ENCODE data around the gene GRIK4.

Gene GRIK4

GRCh38 chr11:120883404-120884080, 372.0 kb downstream of the GRIK4 start:
- no peaks in the 10 kb centered on the region for H3K4me1 ChIP-seq (ENCODE audit: insufficient read depth, low read length, severe bottlenecking)
- no peak overlapping the region for H3K27ac ChIP-seq (ENCODE audit: low read depth, low read length, poor library complexity, severe bottlenecking)
- no peak overlapping the region for H2AFZ ChIP-seq (ENCODE audit: low read length)
- TF ChIP-seq, protein P1, sequence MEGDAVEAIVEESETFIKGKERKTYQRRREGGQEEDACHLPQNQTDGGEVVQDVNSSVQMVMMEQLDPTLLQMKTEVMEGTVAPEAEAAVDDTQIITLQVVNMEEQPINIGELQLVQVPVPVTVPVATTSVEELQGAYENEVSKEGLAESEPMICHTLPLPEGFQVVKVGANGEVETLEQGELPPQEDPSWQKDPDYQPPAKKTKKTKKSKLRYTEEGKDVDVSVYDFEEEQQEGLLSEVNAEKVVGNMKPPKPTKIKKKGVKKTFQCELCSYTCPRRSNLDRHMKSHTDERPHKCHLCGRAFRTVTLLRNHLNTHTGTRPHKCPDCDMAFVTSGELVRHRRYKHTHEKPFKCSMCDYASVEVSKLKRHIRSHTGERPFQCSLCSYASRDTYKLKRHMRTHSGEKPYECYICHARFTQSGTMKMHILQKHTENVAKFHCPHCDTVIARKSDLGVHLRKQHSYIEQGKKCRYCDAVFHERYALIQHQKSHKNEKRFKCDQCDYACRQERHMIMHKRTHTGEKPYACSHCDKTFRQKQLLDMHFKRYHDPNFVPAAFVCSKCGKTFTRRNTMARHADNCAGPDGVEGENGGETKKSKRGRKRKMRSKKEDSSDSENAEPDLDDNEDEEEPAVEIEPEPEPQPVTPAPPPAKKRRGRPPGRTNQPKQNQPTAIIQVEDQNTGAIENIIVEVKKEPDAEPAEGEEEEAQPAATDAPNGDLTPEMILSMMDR (IDR thresholded peaks at IDR 0.05; ENCODE audit: low read length) = no peak
- TF ChIP-seq EZH2 (IDR thresholded peaks at IDR 0.05; ENCODE audit: borderline replicate concordance, low read length) = no peak
- H3K4me3 ChIP-seq (ENCODE audit: low read depth, low read length, poor library complexity, severe bottlenecking) = no peak overlapping the region
- no peak overlapping the region for H3K4me2 ChIP-seq (ENCODE audit: low read length)
- H3K27me3 ChIP-seq (ENCODE audit: insufficient read depth, low read length) = no peaks in the 10 kb centered on the region; the same call in 1 of the 2 replicates
- no peaks in the 10 kb centered on the region for H3K79me2 ChIP-seq (ENCODE audit: insufficient read depth, low read length)
- H4K20me1 ChIP-seq (ENCODE audit: insufficient read depth, low read length) = no peaks in the 10 kb centered on the region
- no peaks in the 10 kb centered on the region for H3K9me2 ChIP-seq (ENCODE audit: low read depth, low read length)
- H3K9me3 ChIP-seq (ENCODE audit: low read length) = no peaks in the 10 kb centered on the region
- H3F3A ChIP-seq (ENCODE audit: insufficient read depth, low read length) = no peaks in the 10 kb centered on the region
- no peak overlapping the region for H3K9ac ChIP-seq (ENCODE audit: low read length)
- H3K36me3 ChIP-seq (ENCODE audit: insufficient read depth, low read length) = no peaks in the 10 kb centered on the region

GRCh38 chr11:120884154-120885020, 372.8 kb downstream of the GRIK4 start:
- H3F3A ChIP-seq (ENCODE audit: insufficient read depth, low read length) = no peaks in the 10 kb centered on the region
- no peaks in the 10 kb centered on the region for H3K9me2 ChIP-seq (ENCODE audit: low read depth, low read length)
- H3K4me3 ChIP-seq (ENCODE audit: low read depth, low read length, poor library complexity, severe bottlenecking) = no peak overlapping the region
- no peaks in the 10 kb centered on the region for H3K9me3 ChIP-seq (ENCODE audit: low read length)
- TF ChIP-seq EZH2 (IDR thresholded peaks at IDR 0.05; ENCODE audit: borderline replicate concordance, low read length) = no peak
- TF ChIP-seq, protein P1 (IDR thresholded peaks at IDR 0.05; ENCODE audit: low read length) = no peak
- H2AFZ ChIP-seq (ENCODE audit: low read length) = no peak overlapping the region
- H3K4me1 ChIP-seq (ENCODE audit: insufficient read depth, low read length, severe bottlenecking) = no peaks in the 10 kb centered on the region
- H4K20me1 ChIP-seq (ENCODE audit: insufficient read depth, low read length) = no peaks in the 10 kb centered on the region
- H3K4me2 ChIP-seq (ENCODE audit: low read length) = no peak overlapping the region
- H3K36me3 ChIP-seq (ENCODE audit: insufficient read depth, low read length) = no peaks in the 10 kb centered on the region
- no peak overlapping the region for H3K27ac ChIP-seq (ENCODE audit: low read depth, low read length, poor library complexity, severe bottlenecking)
- H3K9ac ChIP-seq (ENCODE audit: low read length) = no peak overlapping the region
- no peaks in the 10 kb centered on the region; the same call in 1 of the 2 replicates for H3K27me3 ChIP-seq (ENCODE audit: insufficient read depth, low read length)
- H3K79me2 ChIP-seq (ENCODE audit: insufficient read depth, low read length) = no peaks in the 10 kb centered on the region

DNA sequence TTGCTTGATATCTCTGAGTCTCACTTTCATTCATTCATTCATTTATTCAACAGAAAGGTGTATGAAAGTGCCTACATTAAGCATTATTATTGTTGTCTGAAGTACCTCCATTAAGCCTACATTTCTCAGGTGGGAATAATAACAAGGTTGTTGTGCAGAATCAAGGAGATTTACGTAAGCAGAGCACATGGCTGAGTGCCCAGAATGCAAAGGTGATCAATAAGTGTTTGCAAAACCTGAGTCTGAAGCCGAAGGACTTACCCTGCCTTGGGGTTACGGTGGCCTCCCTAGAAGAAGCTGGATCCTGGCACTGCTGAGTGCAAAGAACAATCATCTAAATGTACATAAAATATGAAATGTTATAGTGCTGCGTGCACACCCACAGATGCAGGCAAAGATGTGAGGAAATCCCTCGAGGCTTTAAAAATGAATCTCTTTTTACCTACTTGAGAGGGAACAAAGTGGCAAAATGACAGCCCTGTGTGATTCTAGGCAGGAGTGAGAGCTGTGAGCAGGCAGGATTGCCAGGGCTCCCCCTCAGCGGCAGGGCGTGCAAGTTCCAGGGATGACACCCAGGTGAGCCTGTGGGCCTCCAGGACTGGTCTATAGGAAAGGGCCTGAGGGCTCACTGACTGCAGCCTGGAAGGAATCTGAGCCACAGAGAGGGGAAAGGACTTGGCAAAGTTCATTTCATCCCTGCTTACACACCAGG, 379.2 kb downstream of the GRIK4 start:
- Histone ChIP-seq H3K79me2 (ENCODE audit: insufficient read depth, low read length) (no peaks in the 10 kb centered on the region), H3K36me3 (ENCODE audit: insufficient read depth, low read length) (no peaks in the 10 kb centered on the region), H3K4me1 (ENCODE audit: insufficient read depth, low read length, severe bottlenecking) (no peaks in the 10 kb centered on the region), H2AFZ (ENCODE audit: low read length) (no peak overlapping the region), H4K20me1 (ENCODE audit: insufficient read depth, low read length) (no peaks in the 10 kb centered on the region), H3F3A (ENCODE audit: insufficient read depth, low read length) (no peaks in the 10 kb centered on the region), H3K9me2 (ENCODE audit: low read depth, low read length) (no peaks in the 10 kb centered on the region), H3K4me3 (ENCODE audit: low read depth, low read length, poor library complexity, severe bottlenecking) (no peak overlapping the region), H3K9me3 (ENCODE audit: low read length) (no peaks in the 10 kb centered on the region), H3K4me2 (ENCODE audit: low read length) (no peak overlapping the region), H3K9ac (ENCODE audit: low read length) (no peak overlapping the region), H3K27ac (ENCODE audit: low read depth, low read length, poor library complexity, severe bottlenecking) (no peak overlapping the region), H3K27me3 (ENCODE audit: insufficient read depth, low read length) (0 out of 2 replicates have a peak, but pooled peaks cover 4% of the 10 kb centered on the region)
- TF ChIP-seq, protein P1 (IDR thresholded peaks at IDR 0.05; ENCODE audit: low read length) = no peak
- no peak for TF ChIP-seq EZH2 (IDR thresholded peaks at IDR 0.05; ENCODE audit: borderline replicate concordance, low read length)

Data from OCI-LY1 (cell line).